Measurements from ENCODE around the gene NEK5. TPM values are rescaled to one million over a fixed set of nuclear protein-coding genes. Genes with fewer than 3 reads are reported as not detected.
"Not testable (repeated sequence)": the region's sequence is repeated elsewhere in the genome, so short reads cannot be mapped to it uniquely, and the experiment has no call there.

The NEK5 gene
- total RNA-seq, 6 experiments from 2014 or later = 0.06 TPM; not detected in 5

- TF ChIP-seq POLR2A (IDR thresholded peaks at IDR 0.05) = no peak
- TF ChIP-seq CTCF (IDR thresholded peaks at IDR 0.05) = no peak
- Histone ChIP-seq H3K36me3 (peaks cover 0 to 26% (median 0%) of the 10 kb centered on the region in 4 donors), H3K9me3 (no peaks in the 10 kb centered on the region), H3K4me1 (peaks cover 0 to 41% (median 7%) of the 10 kb centered on the region in 4 donors), H3K27me3 (no peaks in the 10 kb centered on the region), H3K4me3 (no peak overlapping the region), H3K27ac (no peak overlapping the region)
- ATAC-seq (no peak), DNase-seq (no peak)
- 94% methylated on average over 5 of the region's 5 CpGs for WGBS (ENCODE audit: insufficient coverage, low coverage, low lambda C conversion rate, missing lambda C conversion rate)
- intact Hi-C loops (cut with DNase I) = no loop called here
These were observed 41.0 kb upstream of the NEK5 start for GRCh38 chr13:52169839-52170238.

GRCh38 chr13:52165411-52165810 is 36.5 kb upstream of the NEK5 start:
- intact Hi-C loops (cut with DNase I) = no loop called here
- peaks cover 0 to 23% (median 5%) of the 10 kb centered on the region in 4 donors for H3K4me1 ChIP-seq
- 25% methylated on average over 2 of the region's 2 CpGs for WGBS (ENCODE audit: insufficient coverage, low coverage, low lambda C conversion rate, missing lambda C conversion rate)
- DNase-seq (no peak), ATAC-seq (peak in 2 of 4 donors; percentile 25 to 35)
- H3K27ac ChIP-seq = peak overlapping the region in 2 of 3 donors; percentile 29 to 70
- H3K4me3 ChIP-seq = no peak overlapping the region
- no peaks in the 10 kb centered on the region for H3K9me3 ChIP-seq
- H3K27me3 ChIP-seq = no peaks in the 10 kb centered on the region
- TF ChIP-seq CTCF (IDR thresholded peaks at IDR 0.05) (no peak), POLR2A (IDR thresholded peaks at IDR 0.05) (no peak)
- H3K36me3 ChIP-seq = peaks cover 0 to 15% (median 0%) of the 10 kb centered on the region in 4 donors

GRCh38 chr13:52164989-52165388 is 36.1 kb upstream of the NEK5 start:
- H3K36me3 ChIP-seq = peaks cover 0 to 12% (median 0%) of the 10 kb centered on the region in 4 donors
- peaks cover 0 to 24% (median 5%) of the 10 kb centered on the region in 4 donors for H3K4me1 ChIP-seq
- TF ChIP-seq POLR2A (IDR thresholded peaks at IDR 0.05) (no peak), CTCF (IDR thresholded peaks at IDR 0.05) (no peak)
- DNase-seq (no peak), ATAC-seq (peak; percentile 88 to 92 (median 89))
- no peaks in the 10 kb centered on the region for H3K9me3 ChIP-seq
- no peaks in the 10 kb centered on the region for H3K27me3 ChIP-seq
- no peak overlapping the region for H3K4me3 ChIP-seq
- peak overlapping the region in 2 of 3 donors; percentile 70 to 72 for H3K27ac ChIP-seq
- intact Hi-C loops (cut with DNase I) = no loop called here

GRCh38 chr13:52163878-52164277 is 35.0 kb upstream of the NEK5 start:
- H3K9me3 ChIP-seq; ATAC-seq; intact Hi-C loops (cut with DNase I); H3K36me3 ChIP-seq; H3K4me3 ChIP-seq; H3K27ac ChIP-seq; DNase-seq; H3K27me3 ChIP-seq: not testable (repeated sequence)
- WGBS (ENCODE audit: insufficient coverage, low coverage, low lambda C conversion rate, missing lambda C conversion rate) = 77% methylated on average over 3 of the region's 3 CpGs
- peaks cover 0 to 29% (median 5%) of the 10 kb centered on the region in 4 donors for H3K4me1 ChIP-seq

GRCh38 chr13:52162279-52163101 is 33.6 kb upstream of the NEK5 start:
- Histone ChIP-seq H3K4me1 (peaks cover 0 to 34% (median 5%) of the 10 kb centered on the region in 4 donors), H3K27me3 (no peaks in the 10 kb centered on the region), H3K36me3 (no peaks in the 10 kb centered on the region), H3K9me3 (no peaks in the 10 kb centered on the region), H3K4me3 (no peak overlapping the region), H3K27ac (no peak overlapping the region)
- WGBS (ENCODE audit: insufficient coverage, low coverage, low lambda C conversion rate, missing lambda C conversion rate) = 48% methylated on average over 5 of the region's 5 CpGs
- ATAC-seq = peak in 2 of 4 donors; percentile 21 to 26
- no peak for TF ChIP-seq CTCF (IDR thresholded peaks at IDR 0.05)
- no peak for TF ChIP-seq POLR2A (IDR thresholded peaks at IDR 0.05)
- DNase-seq = no peak
- intact Hi-C loops (cut with DNase I) = no loop called here
